ENCODE results near the gene LARP6.

Gene LARP6

GRCh38 chr15:70852501-70853317 is 1.2 kb downstream of the LARP6 start:
- TF ChIP-seq Cebpa-rat (IDR thresholded peaks at IDR 0.05): no peak
- H3K9me3 ChIP-seq: no peaks in the 10 kb centered on the region
- H3K27ac ChIP-seq: no peak overlapping the region
- H4K20me1 ChIP-seq: no peaks in the 10 kb centered on the region
- peak overlapping the region; percentile 84; the same call in 1 of the 2 replicates for H3K9ac ChIP-seq
- peaks cover 42% of the 10 kb centered on the region for H3K4me1 ChIP-seq
- H3K4me3 ChIP-seq: peak overlapping the region; percentile 91
- peaks cover 9% of the 10 kb centered on the region for H3K36me3 ChIP-seq
- H3K27me3 ChIP-seq: no peaks in the 10 kb centered on the region
- peak overlapping the region; percentile 99 for H3K4me2 ChIP-seq

- TF ChIP-seq Cebpa-rat (IDR thresholded peaks at IDR 0.05): no peak
- H3K4me3 ChIP-seq: no peak overlapping the region
- no peak overlapping the region for H3K27ac ChIP-seq
- no peaks in the 10 kb centered on the region for H3K27me3 ChIP-seq
- peaks cover 9% of the 10 kb centered on the region for H3K36me3 ChIP-seq
- H3K4me2 ChIP-seq: no peak overlapping the region; the same call in 1 of the 2 replicates
- H3K9ac ChIP-seq: no peak overlapping the region
- H4K20me1 ChIP-seq: no peaks in the 10 kb centered on the region
- peaks cover 40% of the 10 kb centered on the region for H3K4me1 ChIP-seq
- no peaks in the 10 kb centered on the region for H3K9me3 ChIP-seq
Measured at GRCh38 chr15:70851889-70852288, 2.1 kb downstream of the LARP6 start.

- Histone ChIP-seq H3K27me3 (no peaks in the 10 kb centered on the region), H3K27ac (no peak overlapping the region)
- TF ChIP-seq Cebpa-rat (IDR thresholded peaks at IDR 0.05): no peak
Measured at GRCh38 chr15:70845602-70846360, 8.2 kb downstream of the LARP6 start.

GRCh38 chr15:70837476-70837875 is 16.5 kb downstream of the LARP6 start:
- no peak overlapping the region for H3K4me3 ChIP-seq
- H3K27me3 ChIP-seq: no peaks in the 10 kb centered on the region
- TF ChIP-seq Cebpa-rat (IDR thresholded peaks at IDR 0.05): no peak
- H4K20me1 ChIP-seq: no peaks in the 10 kb centered on the region
- no peak overlapping the region for H3K4me2 ChIP-seq
- H3K9ac ChIP-seq: no peak overlapping the region
- H3K36me3 ChIP-seq: peaks cover 39% of the 10 kb centered on the region
- H3K9me3 ChIP-seq: no peaks in the 10 kb centered on the region
- H3K27ac ChIP-seq: no peak overlapping the region
- no peaks in the 10 kb centered on the region for H3K4me1 ChIP-seq

More at GRCh38 chr15:70845602-70846360, 8.2 kb downstream of the LARP6 start:
- Histone ChIP-seq H3K4me3 (no peak overlapping the region), H4K20me1 (no peaks in the 10 kb centered on the region), H3K36me3 (no peaks in the 10 kb centered on the region), H3K9ac (no peak overlapping the region), H3K9me3 (no peaks in the 10 kb centered on the region), H3K4me1 (no peaks in the 10 kb centered on the region), H3K4me2 (no peak overlapping the region)

- no peak overlapping the region for H3K9ac ChIP-seq
- peaks cover 55% of the 10 kb centered on the region for H3K36me3 ChIP-seq
- no peak overlapping the region for H3K27ac ChIP-seq
- H3K4me1 ChIP-seq: no peaks in the 10 kb centered on the region
- no peaks in the 10 kb centered on the region for H3K9me3 ChIP-seq
- H3K4me2 ChIP-seq: no peak overlapping the region
- H4K20me1 ChIP-seq: no peaks in the 10 kb centered on the region
- no peaks in the 10 kb centered on the region for H3K27me3 ChIP-seq
- TF ChIP-seq Cebpa-rat (IDR thresholded peaks at IDR 0.05): no peak
- no peak overlapping the region for H3K4me3 ChIP-seq
Measured at GRCh38 chr15:70835841-70836240, 18.1 kb downstream of the LARP6 start.

- no peak overlapping the region for H3K4me2 ChIP-seq
- peaks cover 59% of the 10 kb centered on the region for H3K36me3 ChIP-seq
- H3K27ac ChIP-seq: no peak overlapping the region
Measured at GRCh38 chr15:70835415-70835814, 18.5 kb downstream of the LARP6 start.

GRCh38 chr15:70834999-70835398 is 19.0 kb downstream of the LARP6 start:
- Histone ChIP-seq H3K27ac (no peak overlapping the region), H3K4me1 (no peaks in the 10 kb centered on the region), H4K20me1 (no peaks in the 10 kb centered on the region), H3K36me3 (peaks cover 59% of the 10 kb centered on the region), H3K4me3 (no peak overlapping the region), H3K27me3 (no peaks in the 10 kb centered on the region), H3K4me2 (no peak overlapping the region), H3K9ac (no peak overlapping the region), H3K9me3 (no peaks in the 10 kb centered on the region)
- TF ChIP-seq Cebpa-rat (IDR thresholded peaks at IDR 0.05): no peak

More at GRCh38 chr15:70835415-70835814, 18.5 kb downstream of the LARP6 start:
- TF ChIP-seq Cebpa-rat (IDR thresholded peaks at IDR 0.05): no peak
- H3K9me3 ChIP-seq: no peaks in the 10 kb centered on the region
- H4K20me1 ChIP-seq: no peaks in the 10 kb centered on the region
- H3K4me1 ChIP-seq: no peaks in the 10 kb centered on the region
- no peak overlapping the region for H3K4me3 ChIP-seq
- no peak overlapping the region for H3K9ac ChIP-seq
- no peaks in the 10 kb centered on the region for H3K27me3 ChIP-seq

GRCh38 chr15:70833861-70834765 is 19.8 kb downstream of the LARP6 start:
- no peak overlapping the region for H3K27ac ChIP-seq
- H3K4me2 ChIP-seq: no peak overlapping the region
- H3K4me1 ChIP-seq: no peaks in the 10 kb centered on the region
- no peaks in the 10 kb centered on the region for H3K9me3 ChIP-seq
- no peaks in the 10 kb centered on the region for H4K20me1 ChIP-seq
- no peak overlapping the region for H3K9ac ChIP-seq
- no peak for TF ChIP-seq Cebpa-rat (IDR thresholded peaks at IDR 0.05)
- H3K27me3 ChIP-seq: no peaks in the 10 kb centered on the region
- H3K36me3 ChIP-seq: peaks cover 59% of the 10 kb centered on the region
- H3K4me3 ChIP-seq: no peak overlapping the region

- no peak for TF ChIP-seq Cebpa-rat (IDR thresholded peaks at IDR 0.05)
- Histone ChIP-seq H3K4me2 (no peak overlapping the region), H3K27ac (no peak overlapping the region), H3K27me3 (no peaks in the 10 kb centered on the region), H3K4me1 (no peaks in the 10 kb centered on the region), H4K20me1 (no peaks in the 10 kb centered on the region), H3K4me3 (no peak overlapping the region), H3K9me3 (no peaks in the 10 kb centered on the region), H3K9ac (no peak overlapping the region), H3K36me3 (peaks cover 59% of the 10 kb centered on the region)
Measured at GRCh38 chr15:70833422-70833821, 20.5 kb downstream of the LARP6 start.
